Measurements from ENCODE around the gene BTBD7. TPM values are rescaled to one million over a fixed set of nuclear protein-coding genes. Genes with fewer than 3 reads are reported as not detected.
A peak's percentile ranks its signal among the peaks of the same experiment; 100 is the strongest.

BTBD7 gene
- total RNA-seq, 4 donors from 2014 or later, result 10.0 to 16.9 (median 12.1) TPM

- Histone ChIP-seq H3K4me1 (peaks cover 12 to 14% of the 10 kb centered on the region in 2 donors), H3K4me3 (no peak overlapping the region), H3K9me3 (no peaks in the 10 kb centered on the region), H3K36me3 (peaks cover 0 to 11% of the 10 kb centered on the region in 2 donors), H3K27me3 (no peaks in the 10 kb centered on the region), H3K27ac (peak overlapping the region in 1 of 4 donors; percentile 9)
- intact Hi-C loops (cut with DNase I; ENCODE audit: low total_unique reads) (no loop called here), in situ Hi-C loops (cut with MboI; ENCODE audit: low sequenced_read_pairs in 4 of 4) (no loop called here)
- ATAC-seq (no peak), DNase-seq (no peak)
- TF ChIP-seq POLR2A (IDR thresholded peaks at IDR 0.05), result no peak
- no peak for TF ChIP-seq CTCF (IDR thresholded peaks at IDR 0.05 in 4 of 5, conservative IDR thresholded peaks at IDR 0.05 in 1 of 5)
Measured at GRCh38 chr14:93266127-93266526, 66.7 kb downstream of the BTBD7 start.

GRCh38 chr14:93263416-93263815 lies 69.4 kb downstream of the BTBD7 start:
- no peak overlapping the region for H3K27ac ChIP-seq
- no peaks in the 10 kb centered on the region for H3K27me3 ChIP-seq
- H3K36me3 ChIP-seq, result peaks cover 0 to 18% of the 10 kb centered on the region in 2 donors
- TF ChIP-seq POLR2A (IDR thresholded peaks at IDR 0.05) (no peak), CTCF (IDR thresholded peaks at IDR 0.05 in 4 of 5, conservative IDR thresholded peaks at IDR 0.05 in 1 of 5) (no peak)
- intact Hi-C loops (cut with DNase I; ENCODE audit: low total_unique reads), result no loop called here
- DNase-seq (no peak), ATAC-seq (no peak)
- peaks cover 5 to 12% of the 10 kb centered on the region in 2 donors for H3K4me1 ChIP-seq
- no peaks in the 10 kb centered on the region for H3K9me3 ChIP-seq
- H3K4me3 ChIP-seq, result no peak overlapping the region
- in situ Hi-C loops (cut with MboI; ENCODE audit: low sequenced_read_pairs in 4 of 4), result no loop called here

GRCh38 chr14:93262446-93262845 lies 70.4 kb downstream of the BTBD7 start:
- DNase-seq (no peak), ATAC-seq (no peak)
- intact Hi-C loops (cut with DNase I; ENCODE audit: low total_unique reads), result no loop called here
- H3K27me3 ChIP-seq, result no peaks in the 10 kb centered on the region
- H3K36me3 ChIP-seq, result peaks cover 0 to 22% of the 10 kb centered on the region in 2 donors
- H3K4me1 ChIP-seq, result peaks cover 5 to 12% of the 10 kb centered on the region in 2 donors
- TF ChIP-seq POLR2A (IDR thresholded peaks at IDR 0.05) (no peak), CTCF (IDR thresholded peaks at IDR 0.05 in 4 of 5, conservative IDR thresholded peaks at IDR 0.05 in 1 of 5) (no peak)
- in situ Hi-C loops (cut with MboI; ENCODE audit: low sequenced_read_pairs in 4 of 4), result no loop called here
- no peaks in the 10 kb centered on the region for H3K9me3 ChIP-seq
- no peak overlapping the region for H3K4me3 ChIP-seq
- H3K27ac ChIP-seq, result no peak overlapping the region

- intact Hi-C loops (cut with DNase I; ENCODE audit: low total_unique reads), result no loop called here
- H3K9me3 ChIP-seq, result no peaks in the 10 kb centered on the region
- H3K4me1 ChIP-seq, result no peaks in the 10 kb centered on the region
- peaks cover 0 to 77% of the 10 kb centered on the region in 2 donors for H3K36me3 ChIP-seq
- no peak overlapping the region for H3K27ac ChIP-seq
- no peaks in the 10 kb centered on the region for H3K27me3 ChIP-seq
- DNase-seq (no peak), ATAC-seq (no peak)
- no peak overlapping the region for H3K4me3 ChIP-seq
- TF ChIP-seq CTCF (IDR thresholded peaks at IDR 0.05 in 4 of 5, conservative IDR thresholded peaks at IDR 0.05 in 1 of 5), result no peak
- TF ChIP-seq POLR2A (IDR thresholded peaks at IDR 0.05), result no peak
- in situ Hi-C loops (cut with MboI; ENCODE audit: low sequenced_read_pairs in 4 of 4), result no loop called here
Measured at GRCh38 chr14:93249128-93249831, 83.6 kb downstream of the BTBD7 start.

Measured in gastrocnemius medialis (tissue), 4 donors.